SH-SY5Y (cell line): ENCODE results near the gene SPTAN1.

Experiments used
- GATA2 ChIP-seq: IDR thresholded peaks from 2 replicates; pipeline ENCODE4 v1.6.1; 2011; ENCODE audit warnings: mild to moderate bottlenecking, low read depth, low read length
- GATA3 ChIP-seq: IDR thresholded peaks from 2 replicates; pipeline ENCODE4 v1.6.1; 2011; ENCODE audit warnings: low read depth, mild to moderate bottlenecking, low read length, moderate library complexity

DNA sequence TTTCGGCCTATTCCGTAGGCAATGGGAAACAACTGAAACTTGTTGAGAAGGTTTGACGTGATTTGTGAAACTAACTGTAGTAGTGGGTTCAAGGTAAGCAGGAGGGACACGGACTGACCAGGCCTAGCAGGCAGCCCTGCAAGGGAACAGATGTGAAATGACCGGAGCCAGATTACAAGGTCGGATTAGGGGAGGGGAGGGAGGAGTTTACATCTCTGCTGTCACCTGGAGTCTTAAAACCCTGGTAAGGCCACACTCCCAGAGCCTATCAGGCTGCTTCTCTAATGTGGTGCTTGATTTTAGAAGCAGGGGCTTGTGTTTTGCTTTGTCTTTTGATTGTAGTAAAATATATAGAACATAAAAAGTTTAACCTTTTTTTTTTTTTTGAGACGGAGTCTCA lies 3.5 kb upstream of the SPTAN1 start:
- TF ChIP-seq GATA3, result no peak
- TF ChIP-seq GATA2, result no peak
